ENCODE results near the gene TCP11L1.
"Not testable (repeated sequence)": the region's sequence is repeated elsewhere in the genome, so short reads cannot be mapped to it uniquely, and the experiment has no call there.

TCP11L1 gene

GRCh38 chr11:33029218-33029617 is 10.2 kb upstream of the TCP11L1 start:
- not testable (repeated sequence) for DNase-seq

GRCh38 chr11:33033493-33033892 is 5.9 kb upstream of the TCP11L1 start:
- no peak for DNase-seq

- no peak for DNase-seq
Measured at GRCh38 chr11:33035011-33035410, 4.4 kb upstream of the TCP11L1 start.

- no peak for DNase-seq
Measured at GRCh38 chr11:33040033-33040861, 875 bp downstream of the TCP11L1 start.

GRCh38 chr11:33040862-33041453 is 1.6 kb downstream of the TCP11L1 start:
- DNase-seq: no peak

GRCh38 chr11:33043221-33043830 is 4.0 kb downstream of the TCP11L1 start:
- no peak for DNase-seq

- DNase-seq: no peak
Measured at GRCh38 chr11:33044285-33044756, 4.9 kb downstream of the TCP11L1 start.

- no peak for DNase-seq
Measured at GRCh38 chr11:33045551-33046255, 6.3 kb downstream of the TCP11L1 start.

GRCh38 chr11:33048701-33049100 is 9.3 kb downstream of the TCP11L1 start:
- not testable (repeated sequence) for DNase-seq

- not testable (repeated sequence) for DNase-seq
Measured at GRCh38 chr11:33049565-33050408, 10.4 kb downstream of the TCP11L1 start.

- DNase-seq: no peak
Measured at GRCh38 chr11:33052231-33052630, 12.9 kb downstream of the TCP11L1 start.

- DNase-seq: no peak
Measured at GRCh38 chr11:33055375-33055774, 16.0 kb downstream of the TCP11L1 start.

- DNase-seq: no peak
Measured at GRCh38 chr11:33057284-33057683, 17.9 kb downstream of the TCP11L1 start.

- no peak for DNase-seq
Measured at GRCh38 chr11:33059331-33060007, 20.1 kb downstream of the TCP11L1 start.

GRCh38 chr11:33060271-33060670 is 20.9 kb downstream of the TCP11L1 start:
- no peak for DNase-seq

GRCh38 chr11:33062137-33062536 is 22.8 kb downstream of the TCP11L1 start:
- no peak for DNase-seq

- no peak for DNase-seq
Measured at GRCh38 chr11:33063326-33063881, 24.0 kb downstream of the TCP11L1 start.

- no peak for DNase-seq
Measured at GRCh38 chr11:33064033-33064825, 24.9 kb downstream of the TCP11L1 start.

- no peak for DNase-seq
Measured at GRCh38 chr11:33064866-33065265, 25.5 kb downstream of the TCP11L1 start.

- DNase-seq: no peak
Measured at GRCh38 chr11:33065445-33066178, 26.2 kb downstream of the TCP11L1 start.

Measured in NCI-H2081 treated with DMSO at 0.1 percent for 48 hours (cell line).